H9 (cell line): Measurements from ENCODE around the gene DNAAF2. TPM values are rescaled to one million over a fixed set of nuclear protein-coding genes. Genes with fewer than 3 reads are reported as not detected.

Experiments used
- DNase-seq: peaks from one replicate; pipeline ENCODE4 v3.0.0-alpha.2; 2017
- H2AFZ ChIP-seq: one replicate; pipeline ENCODE4 v1.6.1; 2013; ENCODE audit warnings: mild to moderate bottlenecking, low read length, control low read depth, moderate library complexity
- H2AK5ac ChIP-seq: 2 replicates; pipeline ENCODE4 v1.6.1; 2013; ENCODE audit warnings: low read length, control low read depth, mixed read lengths; ENCODE audit not compliant: insufficient read length
- H2BK120ac ChIP-seq: one replicate; pipeline ENCODE4 v1.6.1; 2013; ENCODE audit warnings: low read depth, mild to moderate bottlenecking, low read length, control low read depth, inconsistent platforms; ENCODE audit not compliant: poor library complexity, severe bottlenecking
- H2BK12ac ChIP-seq: 2 replicates; pipeline ENCODE4 v1.6.1; 2013; ENCODE audit warnings: low read length, control low read depth, mixed read lengths, low read depth; ENCODE audit not compliant: insufficient read length
- H2BK15ac ChIP-seq: 2 replicates; pipeline ENCODE4 v1.6.1; 2013; ENCODE audit warnings: low read depth, low read length, control low read depth
- H2BK20ac ChIP-seq: one replicate; pipeline ENCODE4 v1.6.1; 2013; ENCODE audit warnings: low read depth, mild to moderate bottlenecking, low read length, control low read depth, inconsistent platforms; ENCODE audit not compliant: poor library complexity, severe bottlenecking
- H2BK5ac ChIP-seq: 2 replicates; pipeline ENCODE4 v1.6.1; 2013; ENCODE audit warnings: low read length, control low read depth, mixed read lengths; ENCODE audit not compliant: insufficient read length
- H3K14ac ChIP-seq: 2 replicates; pipeline ENCODE4 v1.6.1; 2013; ENCODE audit warnings: low read length, control low read depth; ENCODE audit not compliant: insufficient read depth
- H3K18ac ChIP-seq: 2 replicates; pipeline ENCODE4 v1.6.1; 2013; ENCODE audit warnings: low read depth, mild to moderate bottlenecking, mixed read lengths, low read length, control low read depth; ENCODE audit not compliant: insufficient read length
- H3K23ac ChIP-seq: 2 replicates; pipeline ENCODE4 v1.6.1; 2013; ENCODE audit warnings: low read length, control low read depth, mixed read lengths, low read depth; ENCODE audit not compliant: insufficient read length
- H3K23me2 ChIP-seq: 2 replicates; pipeline ENCODE4 v1.6.1; 2013; ENCODE audit warnings: low read depth, mild to moderate bottlenecking, mixed read lengths, low read length, control low read depth; ENCODE audit not compliant: insufficient read length, poor library complexity, severe bottlenecking
- H3K27ac ChIP-seq: 2 replicates; pipeline ENCODE4 v1.5.1; 2013; ENCODE audit warnings: low read length, control low read depth, mixed read lengths, low read depth; ENCODE audit not compliant: insufficient read length
- H3K27me3 ChIP-seq: 2 replicates; pipeline ENCODE4 v1.6.1; 2013; ENCODE audit warnings: low read length, control low read depth, inconsistent platforms; ENCODE audit not compliant: insufficient read depth
- H3K4ac ChIP-seq: 2 replicates; pipeline ENCODE4 v1.6.1; 2013; ENCODE audit warnings: low read depth, mild to moderate bottlenecking, control low read depth, inconsistent platforms, low read length, moderate library complexity
- H3K4me1 ChIP-seq: 2 replicates; pipeline ENCODE4 v1.6.1; 2013; ENCODE audit warnings: low read length, control low read depth, inconsistent platforms; ENCODE audit not compliant: insufficient read depth
- H3K4me2 ChIP-seq: 2 replicates; pipeline ENCODE4 v1.6.1; 2013; ENCODE audit warnings: low read length, control low read depth, mixed read lengths; ENCODE audit not compliant: insufficient read length, insufficient read depth
- H3K56ac ChIP-seq: 2 replicates; pipeline ENCODE4 v1.6.1; 2013; ENCODE audit warnings: low read depth, mild to moderate bottlenecking, mixed read lengths, low read length, control low read depth; ENCODE audit not compliant: insufficient read length
- H3K79me1 ChIP-seq: 2 replicates; pipeline ENCODE4 v1.6.1; 2013; ENCODE audit warnings: low read depth, mild to moderate bottlenecking, moderate library complexity, low read length, control low read depth, inconsistent platforms; ENCODE audit not compliant: insufficient read depth, poor library complexity, severe bottlenecking
- H3K79me2 ChIP-seq: 2 replicates; pipeline ENCODE4 v1.6.1; 2013; ENCODE audit warnings: low read length, control low read depth, inconsistent platforms; ENCODE audit not compliant: insufficient read depth
- H3K9ac ChIP-seq: 2 replicates; pipeline ENCODE4 v1.6.1; 2013; ENCODE audit warnings: low read length, control low read depth, mixed read lengths; ENCODE audit not compliant: insufficient read length; ENCODE audit errors: extremely low read depth
- H3K9me3 ChIP-seq: one replicate; pipeline ENCODE4 v1.6.1; 2013; ENCODE audit warnings: low read depth, low read length, inconsistent platforms; ENCODE audit not compliant: control insufficient read depth
- H3T11ph ChIP-seq: one replicate; pipeline ENCODE4 v1.6.1; 2013; ENCODE audit warnings: mild to moderate bottlenecking, low read length, control low read depth, inconsistent platforms
- H4K20me1 ChIP-seq: one replicate; pipeline ENCODE4 v1.6.1; 2013; ENCODE audit not compliant: control insufficient read depth, insufficient read length, insufficient read depth
- H4K5ac ChIP-seq: 2 replicates; pipeline ENCODE4 v1.6.1; 2013; ENCODE audit warnings: low read depth, mild to moderate bottlenecking, mixed read lengths, low read length, control low read depth; ENCODE audit not compliant: insufficient read length
- H4K8ac ChIP-seq: replicated peaks from 2 replicates; pipeline ENCODE4 v1.6.1; 2013; ENCODE audit warnings: low read length, control low read depth, mixed read lengths, low read depth; ENCODE audit not compliant: insufficient read length
- H4K91ac ChIP-seq: 2 replicates; pipeline ENCODE4 v1.6.1; 2013; ENCODE audit warnings: low read depth, mild to moderate bottlenecking, moderate library complexity, mixed read lengths, low read length, control low read depth; ENCODE audit not compliant: insufficient read length
- H3K27ac Mint-ChIP-seq, 3 experiments: 2 replicates in 2 of 3; 3 replicates in 1 of 3; pipeline ENCODE4 v1.8.0; 2020 to 2021; ENCODE audit warnings: mixed read lengths in 3 of 3, mild to moderate bottlenecking in 1 of 3, moderate library complexity in 1 of 3
- H3K27me3 Mint-ChIP-seq: 2 replicates; pipeline ENCODE4 v1.8.0; 2021; ENCODE audit warnings: low read depth, mild to moderate bottlenecking, moderate library complexity, mixed read lengths
- H3K36me3 Mint-ChIP-seq, 3 experiments: 2 replicates in 2 of 3; 3 replicates in 1 of 3; pipeline ENCODE4 v1.8.0; 2020 to 2021; ENCODE audit warnings: low read depth in 3 of 3, mixed read lengths in 3 of 3; ENCODE audit not compliant: insufficient read depth in 1 of 3
- H3K4me1 Mint-ChIP-seq, 2 experiments: 2 replicates each; pipeline ENCODE4 v1.8.0; 2020; ENCODE audit warnings: mixed read lengths in 2 of 2
- H3K4me3 Mint-ChIP-seq, 2 experiments: 2 replicates in 1 of 2; 3 replicates in 1 of 2; pipeline ENCODE4 v1.8.0; 2020 to 2021; ENCODE audit warnings: mild to moderate bottlenecking in 2 of 2, mixed read lengths in 2 of 2, moderate library complexity in 1 of 2
- H3K9me3 Mint-ChIP-seq, 2 experiments: 2 replicates in 1 of 2; 3 replicates in 1 of 2; pipeline ENCODE4 v1.8.0; 2020; ENCODE audit warnings: mild to moderate bottlenecking in 2 of 2, mixed read lengths in 2 of 2, moderate library complexity in 1 of 2
- CTCF ChIP-seq: fragments of 200-600 bp; sonication (generic); conservative IDR thresholded peaks from 3 replicates; pipeline ENCODE4 v1.8.0; 2021; ENCODE audit warnings: antibody characterized with exemption, mild to moderate bottlenecking
- WGBS: extraction: QIAGEN DNeasy Blood & Tissue Kit; methylation state at CpG from one replicate; pipeline ENCODE4 v1.1.7; 2013; ENCODE audit warnings: missing lambda C conversion rate, low lambda C conversion rate, mixed read lengths; ENCODE audit not compliant: insufficient read length; ENCODE audit errors: extremely low coverage; 5-methylcytosine and 5-hydroxymethylcytosine counted together
- total RNA-seq: library from RNA; stranded (reverse); gene quantifications from 2 replicates; pipeline ENCODE4 v1.2.1, GENCODE V29; 2021

The DNAAF2 gene
- total RNA-seq, 1 experiment from 2014 or later = 26.3 TPM

GRCh38 chr14:49673586-49673985 lies 38.5 kb upstream of the DNAAF2 start:
- Histone ChIP-seq H2BK20ac (no peak overlapping the region), H2BK120ac (no peak overlapping the region), H2BK12ac (no peak overlapping the region), H3K79me2 (no peaks in the 10 kb centered on the region), H3K9ac (no peak overlapping the region), H3K9me3 (no peaks in the 10 kb centered on the region), H3K23ac (no peak overlapping the region), H4K20me1 (no peaks in the 10 kb centered on the region), H3K27ac (no peak overlapping the region), H4K91ac (no peak overlapping the region), H4K8ac (no peak overlapping the region), H3K79me1 (no peaks in the 10 kb centered on the region), H3K14ac (no peak overlapping the region), H3K4me1 (no peaks in the 10 kb centered on the region), H3K27me3 (no peaks in the 10 kb centered on the region), H2BK5ac (no peak overlapping the region), H3T11ph (no peak overlapping the region), H3K18ac (no peak overlapping the region), H3K4ac (no peak overlapping the region), H3K4me2 (no peak overlapping the region), H4K5ac (no peak overlapping the region), H3K23me2 (no peaks in the 10 kb centered on the region), H3K56ac (no peak overlapping the region), H2AK5ac (no peak overlapping the region), H2BK15ac (no peak overlapping the region), H2AFZ (no peak overlapping the region)
- WGBS = no CpG with 5 or more reads among the region's 2 CpGs
- DNase-seq = no peak
- no peaks in the 10 kb centered on the region for H3K4me1 Mint-ChIP-seq
- peaks cover 13 to 63% (median 62%) of the 10 kb centered on the region in 3 experiments for H3K36me3 Mint-ChIP-seq
- H3K9me3 Mint-ChIP-seq = no peaks in the 10 kb centered on the region
- TF ChIP-seq CTCF = no peak
- no peaks in the 10 kb centered on the region for H3K27me3 Mint-ChIP-seq
- H3K27ac Mint-ChIP-seq = no peak overlapping the region
- H3K4me3 Mint-ChIP-seq = no peak overlapping the region
